Tibial artery (tissue), 4 donors: Measurements from ENCODE around the gene GRIK3.

ENCODE experiments used
- DNase-seq, 2 donors: peaks; one replicate each; pipeline ENCODE4 v3.0.0-alpha.2; 2019
- H3K27ac ChIP-seq, 2 donors: fragments of 200-600 bp; sonication (generic) in 1 of 2; 1 replicate in 1 of 2; 2 replicates in 1 of 2; pipeline ENCODE4 v1.5.1; 2018 to 2019; ENCODE audit warnings: mild to moderate bottlenecking in 1 of 2
- H3K27me3 ChIP-seq, 2 donors: fragments of 200-600 bp; sonication (generic) in 1 of 2; one replicate each; pipeline versions ENCODE4 v1.5.1 to v1.6.0; 2016 to 2019
- H3K36me3 ChIP-seq, 3 donors: fragments of 200-600 bp; sonication (generic) in 2 of 3; one replicate each; pipeline ENCODE4 v1.5.1; 2016 to 2019; ENCODE audit warnings: mild to moderate bottlenecking in 2 of 3
- H3K4me1 ChIP-seq, 4 donors: fragments of 200-600 bp; sonication (generic) in 2 of 4; 1 replicate in 3 of 4; 2 replicates in 1 of 4; pipeline ENCODE4 v1.5.1; 2016 to 2019
- H3K4me3 ChIP-seq, 2 donors: fragments of 200-600 bp; sonication (generic) in 1 of 2; 1 replicate in 1 of 2; 2 replicates in 1 of 2; pipeline ENCODE4 v1.5.1; 2018 to 2019; ENCODE audit warnings: mild to moderate bottlenecking in 2 of 2
- H3K9me3 ChIP-seq, 3 donors: fragments of 200-600 bp; sonication (generic) in 1 of 3; one replicate each; pipeline ENCODE4 v1.5.1; 2016 to 2019
- intact Hi-C: fragments of 100-400 bp; cut with DNase I; formaldehyde crosslinking; loops from one replicate; pipeline ENCODE4 v1.15.0; 2023; ENCODE audit warnings: low total_unique reads
- TF ChIP-seq, protein P1 (sequence below), 2 experiments: fragments of 200-600 bp in 1 of 2; fragments of 450-650 bp in 1 of 2; IDR thresholded peaks; one replicate each; pipeline ENCODE4 v1.5.1; 2017 to 2019; ENCODE audit warnings: antibody characterized with exemption in 2 of 2, mild to moderate bottlenecking in 1 of 2, moderate library complexity in 1 of 2

Gene GRIK3

DNA sequence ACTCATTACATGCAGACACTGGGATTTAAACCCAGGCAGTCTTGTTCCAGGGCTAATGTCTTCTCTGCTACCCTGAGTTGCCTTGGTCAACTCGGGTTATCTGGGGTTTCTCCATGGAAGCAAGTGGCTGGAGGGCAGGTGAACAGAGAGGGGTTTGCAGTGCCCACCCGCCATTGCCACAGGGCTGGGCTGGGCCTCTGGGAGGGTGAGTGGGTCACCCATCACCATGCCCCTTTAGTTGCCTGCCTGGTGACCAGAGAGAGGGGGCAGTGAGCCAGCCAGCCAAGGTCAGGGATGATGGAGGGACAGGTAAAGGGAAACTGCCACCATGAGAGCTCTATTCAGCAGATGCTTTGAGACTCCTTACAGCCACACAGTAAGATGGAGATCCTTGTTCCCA, 53.2 kb downstream of the GRIK3 start:
- intact Hi-C loops, result no loop called here

DNA sequence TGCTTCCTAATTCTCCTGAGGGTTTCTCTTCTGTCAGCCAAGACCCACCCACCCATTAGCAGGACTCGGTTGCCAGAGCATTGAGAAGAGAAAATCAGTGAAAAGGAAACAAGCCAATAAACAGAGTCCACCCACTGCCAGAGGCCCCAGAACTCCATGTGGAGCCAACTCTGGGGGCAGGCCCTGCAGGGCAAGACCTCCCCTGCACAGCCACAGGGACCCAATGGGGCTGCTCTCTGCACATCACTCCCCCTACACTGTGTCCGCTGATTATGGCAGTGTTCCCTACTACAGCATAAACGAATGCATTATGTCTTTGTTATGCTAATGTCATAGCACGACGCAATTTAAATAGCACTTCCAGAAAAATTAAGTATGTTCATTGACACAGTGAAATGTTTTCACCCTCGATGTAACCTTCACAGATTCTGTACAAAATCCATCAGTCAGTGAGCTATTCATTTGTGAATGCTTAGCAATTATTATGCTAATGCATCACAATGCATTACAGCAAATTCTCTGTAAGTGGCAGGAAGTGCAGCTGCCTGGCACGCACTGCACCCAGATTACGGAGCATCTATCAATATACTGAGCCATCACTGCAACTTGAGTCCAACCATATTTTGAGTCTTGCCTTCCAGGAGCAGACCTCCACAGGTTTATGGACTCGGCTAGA, 56.4 kb downstream of the GRIK3 start:
- Histone ChIP-seq H3K27me3 (peaks cover 0 to 50% of the 10 kb centered on the region in 2 donors), H3K9me3 (no peaks in the 10 kb centered on the region), H3K4me1 (no peaks in the 10 kb centered on the region), H3K4me3 (no peak overlapping the region), H3K27ac (no peak overlapping the region), H3K36me3 (no peaks in the 10 kb centered on the region)
- DNase-seq, result no peak
- intact Hi-C loops, result no loop called here
- TF ChIP-seq, protein P1, sequence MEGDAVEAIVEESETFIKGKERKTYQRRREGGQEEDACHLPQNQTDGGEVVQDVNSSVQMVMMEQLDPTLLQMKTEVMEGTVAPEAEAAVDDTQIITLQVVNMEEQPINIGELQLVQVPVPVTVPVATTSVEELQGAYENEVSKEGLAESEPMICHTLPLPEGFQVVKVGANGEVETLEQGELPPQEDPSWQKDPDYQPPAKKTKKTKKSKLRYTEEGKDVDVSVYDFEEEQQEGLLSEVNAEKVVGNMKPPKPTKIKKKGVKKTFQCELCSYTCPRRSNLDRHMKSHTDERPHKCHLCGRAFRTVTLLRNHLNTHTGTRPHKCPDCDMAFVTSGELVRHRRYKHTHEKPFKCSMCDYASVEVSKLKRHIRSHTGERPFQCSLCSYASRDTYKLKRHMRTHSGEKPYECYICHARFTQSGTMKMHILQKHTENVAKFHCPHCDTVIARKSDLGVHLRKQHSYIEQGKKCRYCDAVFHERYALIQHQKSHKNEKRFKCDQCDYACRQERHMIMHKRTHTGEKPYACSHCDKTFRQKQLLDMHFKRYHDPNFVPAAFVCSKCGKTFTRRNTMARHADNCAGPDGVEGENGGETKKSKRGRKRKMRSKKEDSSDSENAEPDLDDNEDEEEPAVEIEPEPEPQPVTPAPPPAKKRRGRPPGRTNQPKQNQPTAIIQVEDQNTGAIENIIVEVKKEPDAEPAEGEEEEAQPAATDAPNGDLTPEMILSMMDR (IDR thresholded peaks at IDR 0.05), result no peak

More for the DNA sequence above, 53.2 kb downstream of the GRIK3 start:
- TF ChIP-seq, protein P1 (IDR thresholded peaks at IDR 0.05), result no peak
- Histone ChIP-seq H3K9me3 (no peaks in the 10 kb centered on the region), H3K4me3 (no peak overlapping the region), H3K27ac (no peak overlapping the region), H3K27me3 (peaks cover 0 to 76% of the 10 kb centered on the region in 2 donors), H3K4me1 (no peaks in the 10 kb centered on the region), H3K36me3 (no peaks in the 10 kb centered on the region)
- DNase-seq, result no peak

DNA sequence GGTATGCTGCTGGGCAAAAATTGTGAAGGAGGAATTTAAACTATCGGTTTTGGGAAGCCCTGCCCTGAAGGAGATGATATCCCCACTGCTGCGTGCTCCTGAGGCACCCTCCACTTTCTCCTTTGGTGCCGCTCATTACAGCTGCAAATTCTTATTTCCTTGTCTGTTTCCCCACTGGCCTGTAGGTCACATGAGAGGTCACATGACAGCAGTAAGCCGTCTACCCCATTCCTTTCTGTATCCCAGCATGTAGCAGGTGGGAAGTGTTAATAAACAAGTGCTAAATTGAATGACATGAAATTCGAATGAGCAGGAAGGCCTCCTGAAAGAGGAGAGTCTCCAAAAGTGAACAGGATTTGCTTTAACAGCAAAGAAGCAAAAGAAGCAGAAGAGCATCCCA, 58.7 kb downstream of the GRIK3 start:
- no peak overlapping the region for H3K27ac ChIP-seq
- intact Hi-C loops, result no loop called here
- no peaks in the 10 kb centered on the region for H3K36me3 ChIP-seq
- no peaks in the 10 kb centered on the region for H3K4me1 ChIP-seq
- TF ChIP-seq, protein P1 (IDR thresholded peaks at IDR 0.05), result no peak
- H3K27me3 ChIP-seq, result peaks cover 0 to 31% of the 10 kb centered on the region in 2 donors
- no peak overlapping the region for H3K4me3 ChIP-seq
- DNase-seq, result no peak
- no peaks in the 10 kb centered on the region for H3K9me3 ChIP-seq

DNA sequence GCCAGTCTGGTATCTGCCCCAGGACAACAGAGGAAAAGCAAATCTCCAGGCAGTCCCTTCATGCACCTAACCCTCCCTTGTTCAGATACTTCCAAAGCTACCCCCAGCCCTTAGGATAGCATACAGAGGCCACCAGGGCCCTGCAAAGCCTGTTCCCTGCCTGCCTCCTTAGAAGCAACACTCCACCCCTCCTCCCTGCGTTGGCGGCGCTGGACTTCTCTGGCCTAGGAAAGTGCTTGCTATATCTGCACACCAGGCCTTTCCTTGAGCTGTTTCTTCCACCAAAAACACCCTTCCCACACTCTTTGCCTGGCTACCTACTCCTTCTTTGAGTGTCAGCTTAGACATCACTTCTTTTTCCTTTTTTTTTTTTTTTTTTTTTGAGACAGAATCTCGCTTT, 61.3 kb downstream of the GRIK3 start:
- H3K9me3 ChIP-seq, result no peaks in the 10 kb centered on the region
- intact Hi-C loops, result no loop called here
- no peak overlapping the region for H3K4me3 ChIP-seq
- TF ChIP-seq, protein P1 (IDR thresholded peaks at IDR 0.05), result no peak
- peaks cover 0 to 15% of the 10 kb centered on the region in 2 donors for H3K27me3 ChIP-seq
- H3K4me1 ChIP-seq, result no peaks in the 10 kb centered on the region
- DNase-seq, result no peak
- no peak overlapping the region for H3K27ac ChIP-seq
- H3K36me3 ChIP-seq, result no peaks in the 10 kb centered on the region

DNA sequence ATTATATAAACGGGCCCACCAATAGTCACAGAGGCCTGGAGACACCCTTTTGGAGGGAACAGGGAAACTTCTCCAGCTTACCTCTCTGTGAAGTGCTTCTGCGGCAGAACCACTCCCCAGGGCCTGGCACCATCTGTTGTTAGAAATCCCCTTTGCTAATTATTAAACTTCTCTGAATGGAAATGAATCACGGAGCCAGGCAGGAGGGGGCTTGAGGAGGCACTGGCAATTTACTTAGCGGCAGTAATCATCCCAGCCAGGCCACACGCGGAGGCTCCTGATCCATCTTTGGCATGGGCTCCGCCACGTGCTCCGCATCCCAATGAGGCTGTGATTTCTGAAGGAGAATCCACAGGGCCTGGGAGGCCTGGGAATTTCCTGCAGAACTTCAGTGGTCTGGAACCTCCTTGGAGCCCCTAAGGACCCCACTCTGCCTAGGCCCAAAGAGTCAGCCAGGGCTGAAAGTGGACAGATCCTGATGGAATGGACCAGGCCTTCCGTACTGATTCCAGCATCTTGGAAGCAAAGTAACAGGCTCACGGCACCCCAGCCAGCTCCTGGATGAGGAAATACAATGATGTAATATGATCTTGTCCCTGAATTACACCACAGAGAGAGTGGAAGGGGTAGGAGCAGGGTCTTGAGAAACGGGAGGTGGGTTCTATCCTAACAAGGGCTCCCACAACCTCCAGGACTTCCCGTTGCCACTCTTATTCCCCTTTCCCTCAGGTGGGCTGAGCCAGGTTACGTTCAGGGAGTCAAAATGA, 62.3 kb downstream of the GRIK3 start:
- TF ChIP-seq, protein P1 (IDR thresholded peaks at IDR 0.05), result no peak
- H3K9me3 ChIP-seq, result no peaks in the 10 kb centered on the region
- no peaks in the 10 kb centered on the region for H3K36me3 ChIP-seq
- H3K27me3 ChIP-seq, result peaks cover 0 to 10% of the 10 kb centered on the region in 2 donors
- intact Hi-C loops, result no loop called here
- H3K27ac ChIP-seq, result no peak overlapping the region
- DNase-seq, result no peak
- no peaks in the 10 kb centered on the region for H3K4me1 ChIP-seq
- no peak overlapping the region for H3K4me3 ChIP-seq
